Spleen (tissue), 11 donors: ENCODE measurements around the gene AFAP1L2. TPM values are rescaled to one million over a fixed set of nuclear protein-coding genes. Genes with fewer than 3 reads are reported as not detected.
"Not testable (repeated sequence)": the region's sequence is repeated elsewhere in the genome, so short reads cannot be mapped to it uniquely, and the experiment has no call there.

Experiments
- DNase-seq: peaks from one replicate; pipeline ENCODE4 v3.0.0-alpha.2; 2020
- H3K27ac ChIP-seq, 8 donors: fragments of 200-600 bp; sonication (generic) in 7 of 8; 1 replicate in 4 of 8; 2 replicates in 4 of 8; pipeline versions ENCODE4 v1.5.0 to v1.8.0; 2016 to 2021; ENCODE audit warnings: inconsistent platforms in 4 of 8, mild to moderate bottlenecking in 4 of 8, moderate library complexity in 1 of 8
- H3K27me3 ChIP-seq, 7 donors: fragments of 200-600 bp; sonication (generic) in 6 of 7; replicated peaks in 1 of 7; 1 replicate in 4 of 7; 2 replicates in 3 of 7; pipeline versions ENCODE4 v1.5.0 to v1.8.0; 2016 to 2021; ENCODE audit warnings: inconsistent platforms in 3 of 7, mild to moderate bottlenecking in 1 of 7
- H3K36me3 ChIP-seq, 6 donors: fragments of 200-600 bp; sonication (generic) in 5 of 6; 1 replicate in 4 of 6; 2 replicates in 2 of 6; pipeline versions ENCODE4 v1.5.0 to v1.8.0; 2016 to 2021; ENCODE audit warnings: inconsistent platforms in 2 of 6
- H3K4me1 ChIP-seq, 6 donors: fragments of 200-600 bp; sonication (generic) in 5 of 6; 1 replicate in 3 of 6; 2 replicates in 3 of 6; pipeline versions ENCODE4 v1.5.0 to v1.8.0; 2016 to 2021; ENCODE audit warnings: inconsistent platforms in 3 of 6
- H3K4me3 ChIP-seq, 8 donors: fragments of 200-600 bp; sonication (generic) in 7 of 8; 1 replicate in 4 of 8; 2 replicates in 4 of 8; pipeline versions ENCODE4 v1.5.0 to v1.8.0; 2016 to 2021; ENCODE audit warnings: inconsistent platforms in 4 of 8, mild to moderate bottlenecking in 4 of 8, moderate library complexity in 2 of 8
- H3K9me3 ChIP-seq, 8 donors: fragments of 200-600 bp; sonication (generic) in 7 of 8; 1 replicate in 4 of 8; 2 replicates in 4 of 8; pipeline versions ENCODE4 v1.5.0 to v1.8.0; 2016 to 2021; ENCODE audit warnings: inconsistent platforms in 4 of 8
- CTCF ChIP-seq, 11 experiments: fragments of 200-600 bp in 7 of 11; fragments of 450-650 bp in 4 of 11; sonication (generic) in 4 of 11; IDR thresholded peaks in 8 of 11; conservative IDR thresholded peaks in 3 of 11; 1 replicate in 7 of 11; 2 replicates in 4 of 11; pipeline versions ENCODE4 v1.4.0 to v1.8.0; 2016 to 2021; ENCODE audit warnings: antibody characterized with exemption in 11 of 11, inconsistent platforms in 4 of 11, mild to moderate bottlenecking in 1 of 11
- POLR2A ChIP-seq, 3 donors: fragments of 450-650 bp; IDR thresholded peaks; one replicate each; pipeline ENCODE4 v1.5.1; 2017; ENCODE audit warnings: antibody characterized with exemption in 3 of 3, mild to moderate bottlenecking in 1 of 3
- POLR2AphosphoS5 ChIP-seq, 3 donors: sonication (generic); formaldehyde crosslinking; IDR thresholded peaks; one replicate each; pipeline ENCODE4 v1.5.1; 2017; ENCODE audit warnings: antibody characterized with exemption in 3 of 3
- WGBS, 5 donors: extraction: QIAGEN DNeasy Blood & Tissue Kit in 3 of 5; methylation state at CpG; one replicate each; pipeline versions ENCODE4 v1.1.5 to v1.1.7; 2013 to 2018; 5-methylcytosine and 5-hydroxymethylcytosine counted together
- intact Hi-C: fragments of 100-400 bp; cut with DNase I; formaldehyde crosslinking; loops from one replicate; pipeline ENCODE4 v1.15.0; 2023; ENCODE audit warnings: low total_unique reads
- polyA plus RNA-seq, 3 donors: library from polyadenylated mRNA; stranded (reverse); fragments of 200-250 nt; gene quantifications; one replicate each; pipeline ENCODE4 v1.2.1, GENCODE V29; 2013
- total RNA-seq, 7 donors: library from RNA; depleted of rRNA in 3 of 7; stranded (reverse); fragments of >200 nt in 3 of 7; fragmentation: NEBNext Ultra II Directional in 4 of 7; extraction: Animal tissue kit (Norgen Biotek cat#: 25700) in 4 of 7; gene quantifications; one replicate each; pipeline versions ENCODE4 v1.1.0 to v1.2.1, GENCODE V29; 2016 to 2021
- donor health status: healthy with polysubstance abuse.
- donor health status: DM: no; HTN: no; CAD: no; lungs with moderate emphysema.
- donor health status: DM: no; HTN: no; CAD: no.
- donor health status: Bipolar disorder and iron deficiency.
- donor health status: healthy.
- donor health status: DM: no; HTN: no; CAD: no.
- donor health status: DM: yes; HTN: yes; CAD: no.

The AFAP1L2 gene
- total and polyA plus RNA-seq, 10 donors, result 18.3 to 273 (median 180) TPM

- H3K9me3 ChIP-seq, result no peaks in the 10 kb centered on the region
- intact Hi-C loops, result no loop called here
- TF ChIP-seq CTCF (IDR thresholded peaks at IDR 0.05 in 8 of 11, conservative IDR thresholded peaks at IDR 0.05 in 3 of 11) (no peak), POLR2AphosphoS5 (IDR thresholded peaks at IDR 0.05) (no peak)
- peak overlapping the region in 7 of 8 donors; percentile 6 to 85 (median 72) for H3K27ac ChIP-seq
- H3K4me3 ChIP-seq, result no peak overlapping the region
- WGBS, 5 donors, result 73 to 82% (median 80%) methylated on average over 10 of the region's 10 CpGs
- H3K36me3 ChIP-seq, result peaks cover 0 to 29% (median 0%) of the 10 kb centered on the region in 6 donors
- peak; percentile 45 for DNase-seq
- H3K27me3 ChIP-seq, result no peaks in the 10 kb centered on the region
- H3K4me1 ChIP-seq, result peaks cover 6 to 68% (median 45%) of the 10 kb centered on the region in 6 donors
Measured at GRCh38 chr10:114336823-114337509, 67.3 kb downstream of the AFAP1L2 start.

- no peaks in the 10 kb centered on the region for H3K9me3 ChIP-seq
- no peak overlapping the region for H3K4me3 ChIP-seq
- TF ChIP-seq CTCF (IDR thresholded peaks at IDR 0.05 in 8 of 11, conservative IDR thresholded peaks at IDR 0.05 in 3 of 11) (no peak), POLR2A (IDR thresholded peaks at IDR 0.05) (no peak), POLR2AphosphoS5 (IDR thresholded peaks at IDR 0.05) (no peak)
- peaks cover 4 to 69% (median 48%) of the 10 kb centered on the region in 6 donors for H3K4me1 ChIP-seq
- WGBS, 5 donors, result 22 to 38% (median 33%) methylated on average over 3 of the region's 3 CpGs
- intact Hi-C loops, result no loop called here
- H3K36me3 ChIP-seq, result peaks cover 0 to 40% (median 2%) of the 10 kb centered on the region in 6 donors
- no peak for DNase-seq
- peak overlapping the region in 4 of 8 donors; percentile 67 to 85 (median 76) for H3K27ac ChIP-seq
- H3K27me3 ChIP-seq, result no peaks in the 10 kb centered on the region
Measured at GRCh38 chr10:114335614-114336013, 68.7 kb downstream of the AFAP1L2 start.

- Histone ChIP-seq H3K36me3 (peaks cover 0 to 40% (median 2%) of the 10 kb centered on the region in 6 donors), H3K4me3 (no peak overlapping the region), H3K27ac (peak overlapping the region in 5 of 8 donors; percentile 8 to 78 (median 70)), H3K27me3 (no peaks in the 10 kb centered on the region), H3K4me1 (peaks cover 4 to 82% (median 50%) of the 10 kb centered on the region in 6 donors), H3K9me3 (no peaks in the 10 kb centered on the region)
- peak; percentile 59 for DNase-seq
- WGBS, 5 donors, result 26 to 43% (median 41%) methylated on average over 5 to 6 of the region's 6 CpGs
- intact Hi-C loops, result no loop called here
- no peak for TF ChIP-seq CTCF (IDR thresholded peaks at IDR 0.05 in 8 of 11, conservative IDR thresholded peaks at IDR 0.05 in 3 of 11)
- TF ChIP-seq POLR2A (IDR thresholded peaks at IDR 0.05), result no peak
- no peak for TF ChIP-seq POLR2AphosphoS5 (IDR thresholded peaks at IDR 0.05)
Measured at GRCh38 chr10:114334301-114334700, 70.0 kb downstream of the AFAP1L2 start.

- intact Hi-C loops, H3K4me3 ChIP-seq, H3K27me3 ChIP-seq, H3K9me3 ChIP-seq: not testable (repeated sequence)
- DNase-seq, result peak; percentile 6
- Histone ChIP-seq H3K36me3 (peaks cover 0 to 40% (median 2%) of the 10 kb centered on the region in 6 donors), H3K4me1 (peaks cover 4 to 85% (median 48%) of the 10 kb centered on the region in 6 donors), H3K27ac (peak overlapping the region in 7 of 8 donors; percentile 16 to 78 (median 65))
- 76 to 85% (median 81%) methylated on average over 5 of the region's 5 CpGs for WGBS, 5 donors
Measured at GRCh38 chr10:114333441-114333840, 70.9 kb downstream of the AFAP1L2 start.
